Nephron (organoid): ENCODE data around the gene EPG5.
"Not testable (repeated sequence)": the region's sequence is repeated elsewhere in the genome, so short reads cannot be mapped to it uniquely, and the experiment has no call there.

Source experiments
- H3K27ac Mint-ChIP-seq, 3 experiments: 2 replicates each; pipeline ENCODE4 v1.8.0; 2020; ENCODE audit warnings: mixed read lengths in 3 of 3, mild to moderate bottlenecking in 2 of 3, moderate library complexity in 1 of 3
- H3K27me3 Mint-ChIP-seq: 2 replicates; pipeline ENCODE4 v1.8.0; 2021; ENCODE audit warnings: low read depth, mild to moderate bottlenecking, moderate library complexity, mixed read lengths
- H3K36me3 Mint-ChIP-seq: 2 replicates; pipeline ENCODE4 v1.8.0; 2020; ENCODE audit warnings: low read depth, mixed read lengths
- H3K4me1 Mint-ChIP-seq: 2 replicates; pipeline ENCODE4 v1.8.0; 2020; ENCODE audit warnings: mixed read lengths
- H3K4me3 Mint-ChIP-seq, 3 experiments: 2 replicates each; pipeline ENCODE4 v1.8.0; 2020; ENCODE audit warnings: mild to moderate bottlenecking in 3 of 3, mixed read lengths in 3 of 3, moderate library complexity in 2 of 3
- H3K9me3 Mint-ChIP-seq: 2 replicates; pipeline ENCODE4 v1.8.0; 2020; ENCODE audit warnings: mixed read lengths
- CTCF ChIP-seq, 3 experiments: fragments of 200-600 bp; sonication (generic); IDR thresholded peaks; one replicate each; pipeline ENCODE4 v1.5.0; 2021; ENCODE audit warnings: antibody characterized with exemption in 3 of 3; ENCODE audit not compliant: unreplicated experiment in 3 of 3

EPG5 gene

DNA sequence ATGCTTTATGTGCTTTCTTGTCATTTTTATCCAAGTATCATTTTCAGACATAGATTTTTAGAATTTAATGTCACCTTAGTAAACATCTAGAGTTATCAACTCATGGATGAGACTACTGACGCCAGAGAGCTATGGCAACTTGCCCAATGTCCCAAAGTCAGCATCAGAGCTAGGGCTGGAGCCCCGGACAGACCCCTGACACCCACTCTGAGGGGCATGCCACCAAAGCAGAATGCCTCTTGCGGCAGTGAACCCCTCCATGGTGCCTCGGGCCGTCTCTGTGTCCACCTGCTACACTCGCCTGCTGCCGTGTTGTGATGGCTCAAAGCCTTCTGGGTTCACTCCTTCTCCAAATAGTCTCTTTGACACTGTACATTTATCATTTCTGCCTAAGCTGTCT, 136.2 kb downstream of the EPG5 start:
- peaks cover 38% of the 10 kb centered on the region for H3K27me3 Mint-ChIP-seq
- TF ChIP-seq CTCF (IDR thresholded peaks at IDR 0.05; ENCODE audit: unreplicated experiment in 3 of 3): no peak
- peak overlapping the region in 1 of 3 experiments; percentile 2 for H3K4me3 Mint-ChIP-seq
- H3K27ac Mint-ChIP-seq: peak overlapping the region in 1 of 3 experiments; percentile 36
- no peaks in the 10 kb centered on the region for H3K9me3 Mint-ChIP-seq
- H3K4me1 Mint-ChIP-seq: peaks cover 33% of the 10 kb centered on the region
- H3K36me3 Mint-ChIP-seq: no peaks in the 10 kb centered on the region

DNA sequence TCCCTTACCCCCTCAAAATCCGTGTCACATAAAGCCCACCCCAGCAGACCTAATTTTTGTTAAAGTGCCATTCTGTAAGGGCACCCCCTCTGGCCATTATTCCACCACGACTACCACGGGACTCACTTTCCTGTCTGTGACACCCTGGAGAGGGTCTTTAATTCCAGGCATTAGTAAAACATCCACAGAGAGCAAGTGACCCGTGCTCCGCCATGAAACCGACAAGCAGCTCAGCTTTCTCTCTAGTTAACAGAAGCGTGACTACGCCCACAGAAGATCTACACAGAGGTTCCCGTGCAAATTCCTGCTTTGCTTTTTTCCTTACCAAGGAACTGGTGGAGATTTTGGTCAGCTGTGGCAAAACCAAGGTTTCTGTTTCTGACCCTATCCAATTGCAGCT, 137.3 kb downstream of the EPG5 start:
- Mint-ChIP-seq H3K4me1 (peaks cover 33% of the 10 kb centered on the region), H3K4me3 (peak overlapping the region; percentile 26 to 46 (median 39)), H3K27me3 (peaks cover 28% of the 10 kb centered on the region), H3K9me3 (no peaks in the 10 kb centered on the region), H3K36me3 (no peaks in the 10 kb centered on the region), H3K27ac (peak overlapping the region; percentile 77 to 89 (median 84))
- no peak for TF ChIP-seq CTCF (IDR thresholded peaks at IDR 0.05; ENCODE audit: unreplicated experiment in 3 of 3)

- no peak overlapping the region for H3K4me3 Mint-ChIP-seq
- no peaks in the 10 kb centered on the region for H3K36me3 Mint-ChIP-seq
- no peak for TF ChIP-seq CTCF (IDR thresholded peaks at IDR 0.05; ENCODE audit: unreplicated experiment in 3 of 3)
- H3K9me3 Mint-ChIP-seq: no peaks in the 10 kb centered on the region
- H3K27me3 Mint-ChIP-seq: peaks cover 26% of the 10 kb centered on the region
- H3K4me1 Mint-ChIP-seq: peaks cover 33% of the 10 kb centered on the region
- H3K27ac Mint-ChIP-seq: peak overlapping the region; percentile 91 to 97 (median 96)
Measured at GRCh38 chr18:45828917-45829811, 138.0 kb downstream of the EPG5 start.

- H3K36me3 Mint-ChIP-seq, H3K27ac Mint-ChIP-seq, H3K4me3 Mint-ChIP-seq, H3K9me3 Mint-ChIP-seq: not testable (repeated sequence)
- Mint-ChIP-seq H3K4me1 (peaks cover 33% of the 10 kb centered on the region), H3K27me3 (peaks cover 15% of the 10 kb centered on the region)
Measured at GRCh38 chr18:45826716-45827115, 140.4 kb downstream of the EPG5 start.

GRCh38 chr18:45826084-45826483, 141.0 kb downstream of the EPG5 start:
- Mint-ChIP-seq H3K27me3 (peaks cover 11% of the 10 kb centered on the region), H3K27ac (peak overlapping the region in 2 of 3 experiments; percentile 35 to 40), H3K4me1 (peaks cover 29% of the 10 kb centered on the region), H3K9me3 (no peaks in the 10 kb centered on the region), H3K36me3 (no peaks in the 10 kb centered on the region), H3K4me3 (no peak overlapping the region)
- TF ChIP-seq CTCF (IDR thresholded peaks at IDR 0.05; ENCODE audit: unreplicated experiment in 3 of 3): no peak

GRCh38 chr18:45825258-45826044, 141.7 kb downstream of the EPG5 start, which contains the start of gene SIGLEC15:
Gene SIGLEC15, plus strand, starts transcription at chr18:45825675. Its CDS starts 54 bp downstream, at chr18:45825729.
- Mint-ChIP-seq H3K4me1 (peaks cover 28% of the 10 kb centered on the region), H3K27me3 (peaks cover 11% of the 10 kb centered on the region), H3K36me3 (no peaks in the 10 kb centered on the region), H3K27ac (peak within 1 kb of the TSS in 2 of 3 experiments; percentile 35 to 40), H3K4me3 (no peak within 1 kb of the TSS), H3K9me3 (no peaks in the 10 kb centered on the region)
- no peak for TF ChIP-seq CTCF (IDR thresholded peaks at IDR 0.05; ENCODE audit: unreplicated experiment in 3 of 3)
